ENCODE measurements around the gene COPZ1.

Gene COPZ1

DNA sequence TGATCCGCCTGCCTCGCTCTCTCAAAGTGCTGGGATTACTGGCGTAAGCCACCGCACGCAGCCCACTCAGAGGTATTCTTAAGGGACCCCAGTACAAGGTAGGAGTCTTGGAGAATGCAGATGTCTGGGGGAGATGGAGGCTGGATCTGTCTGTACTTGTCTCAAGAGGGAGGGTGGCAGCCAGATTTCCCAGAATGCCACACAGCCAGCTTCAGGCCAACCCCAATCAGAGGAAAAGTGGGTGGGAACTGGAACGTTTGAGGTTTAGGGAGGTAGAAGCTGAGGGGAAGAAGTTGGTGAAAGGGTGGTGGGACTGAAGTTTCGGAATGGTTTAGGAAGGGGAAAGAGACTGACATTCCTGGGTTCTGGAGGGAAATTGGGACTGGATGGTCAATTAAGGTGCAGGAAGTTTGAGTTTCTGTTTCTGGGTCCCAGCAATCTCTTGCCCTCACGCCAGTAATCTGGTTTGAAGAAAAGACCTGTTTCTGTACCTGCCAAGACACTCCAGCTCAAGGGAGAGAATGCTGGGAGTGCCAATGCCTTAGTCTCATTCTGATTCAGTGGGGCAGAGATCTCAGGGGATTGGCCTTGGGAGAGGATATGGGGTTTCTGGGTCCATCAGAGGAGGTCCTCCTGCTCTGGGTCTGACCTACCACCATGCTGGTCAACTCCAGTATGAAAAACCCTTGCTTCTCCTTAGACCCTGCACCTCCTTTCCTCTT is 67.7 kb downstream of the COPZ1 start:
- no peak for TF ChIP-seq FOXP2 (optimal IDR thresholded peaks at IDR 0.05; ENCODE audit: borderline replicate concordance, extremely low read depth, extremely low read length, insufficient read depth)
- TF ChIP-seq POLR2AphosphoS5 (IDR thresholded peaks at IDR 0.05; ENCODE audit: low read depth, low read length), result no peak
- TF ChIP-seq SIN3A (IDR thresholded peaks at IDR 0.05; ENCODE audit: borderline replicate concordance, insufficient read depth, low read length), result no peak
- TF ChIP-seq REST (IDR thresholded peaks at IDR 0.05; ENCODE audit: insufficient read depth in 1 of 2, low read depth in 2 of 2, low read length in 2 of 2), result no peak
- TF ChIP-seq TAF1 (IDR thresholded peaks at IDR 0.05; ENCODE audit: borderline replicate concordance, insufficient read depth, low read length), result no peak

- TF ChIP-seq SIN3A (IDR thresholded peaks at IDR 0.05; ENCODE audit: borderline replicate concordance, insufficient read depth, low read length) (no peak), FOXP2 (optimal IDR thresholded peaks at IDR 0.05; ENCODE audit: borderline replicate concordance, extremely low read depth, extremely low read length, insufficient read depth) (no peak), REST (IDR thresholded peaks at IDR 0.05; ENCODE audit: insufficient read depth in 1 of 2, low read depth in 2 of 2, low read length in 2 of 2) (no peak), TAF1 (IDR thresholded peaks at IDR 0.05; ENCODE audit: borderline replicate concordance, insufficient read depth, low read length) (no peak), POLR2AphosphoS5 (IDR thresholded peaks at IDR 0.05; ENCODE audit: low read depth, low read length) (no peak)
These were observed 68.3 kb downstream of the COPZ1 start for GRCh38 chr12:54393207-54393609.

GRCh38 chr12:54393743-54394142 is 68.8 kb downstream of the COPZ1 start:
- no peak for TF ChIP-seq SIN3A (IDR thresholded peaks at IDR 0.05; ENCODE audit: borderline replicate concordance, insufficient read depth, low read length)
- no peak for TF ChIP-seq FOXP2 (optimal IDR thresholded peaks at IDR 0.05; ENCODE audit: borderline replicate concordance, extremely low read depth, extremely low read length, insufficient read depth)
- TF ChIP-seq REST (IDR thresholded peaks at IDR 0.05; ENCODE audit: insufficient read depth in 1 of 2, low read depth in 2 of 2, low read length in 2 of 2), result no peak
- no peak for TF ChIP-seq POLR2AphosphoS5 (IDR thresholded peaks at IDR 0.05; ENCODE audit: low read depth, low read length)
- no peak for TF ChIP-seq TAF1 (IDR thresholded peaks at IDR 0.05; ENCODE audit: borderline replicate concordance, insufficient read depth, low read length)

- no peak for TF ChIP-seq POLR2AphosphoS5 (IDR thresholded peaks at IDR 0.05; ENCODE audit: low read depth, low read length)
These were observed 69.4 kb downstream of the COPZ1 start for GRCh38 chr12:54394281-54394719.

DNA sequence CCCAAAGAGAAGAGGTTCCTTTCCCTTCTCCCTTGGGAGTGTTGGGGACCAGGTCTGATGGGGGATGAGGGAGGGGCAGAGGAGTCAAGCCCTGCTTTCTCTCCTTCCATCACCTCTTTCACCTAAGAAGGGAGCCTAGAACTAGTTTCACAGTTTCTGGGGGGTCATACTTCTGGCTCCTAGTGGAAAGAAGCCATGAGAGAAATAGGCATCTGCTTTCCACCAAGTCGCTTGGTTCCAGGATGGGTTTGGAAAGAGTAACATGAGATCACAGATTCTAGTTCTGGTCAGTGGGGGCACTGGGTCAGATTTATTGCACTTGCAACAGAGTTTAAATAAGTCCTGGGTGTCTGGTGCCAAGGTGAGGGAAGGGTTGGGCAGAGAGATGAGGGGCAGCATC is 70.1 kb downstream of the COPZ1 start:
- TF ChIP-seq SIN3A (IDR thresholded peaks at IDR 0.05; ENCODE audit: borderline replicate concordance, insufficient read depth, low read length), result no peak
- no peak for TF ChIP-seq POLR2AphosphoS5 (IDR thresholded peaks at IDR 0.05; ENCODE audit: low read depth, low read length)
- no peak for TF ChIP-seq TAF1 (IDR thresholded peaks at IDR 0.05; ENCODE audit: borderline replicate concordance, insufficient read depth, low read length)
- TF ChIP-seq REST (IDR thresholded peaks at IDR 0.05; ENCODE audit: insufficient read depth in 1 of 2, low read depth in 2 of 2, low read length in 2 of 2), result no peak
- no peak for TF ChIP-seq FOXP2 (optimal IDR thresholded peaks at IDR 0.05; ENCODE audit: borderline replicate concordance, extremely low read depth, extremely low read length, insufficient read depth)

Data from PFSK-1 (cell line).